Neural cell (in vitro differentiated cells): ENCODE data around the gene SNX33.

Source experiments
- EP300 ChIP-seq: fragments of 450-650 bp; conservative IDR thresholded peaks from 2 replicates; pipeline ENCODE4 v1.6.1; 2014; ENCODE audit warnings: antibody characterized with exemption, mild to moderate bottlenecking, moderate library complexity; ENCODE audit not compliant: poor library complexity, severe bottlenecking
- MXI1 ChIP-seq: fragments of 450-650 bp; conservative IDR thresholded peaks from 2 replicates; pipeline ENCODE4 v1.6.1; 2014; ENCODE audit warnings: antibody characterized with exemption, mild to moderate bottlenecking; ENCODE audit not compliant: poor library complexity, severe bottlenecking
- TF ChIP-seq, protein P1 (sequence below): fragments of 450-650 bp; IDR thresholded peaks from 2 replicates; pipeline ENCODE4 v1.5.1; 2014; ENCODE audit warnings: antibody characterized with exemption, mild to moderate bottlenecking, moderate library complexity; ENCODE audit not compliant: poor library complexity, severe bottlenecking
- TF ChIP-seq, protein P2 (sequence below): IDR thresholded peaks from 2 replicates; pipeline ENCODE4 v1.6.1; 2012; ENCODE audit warnings: borderline replicate concordance

DNA sequence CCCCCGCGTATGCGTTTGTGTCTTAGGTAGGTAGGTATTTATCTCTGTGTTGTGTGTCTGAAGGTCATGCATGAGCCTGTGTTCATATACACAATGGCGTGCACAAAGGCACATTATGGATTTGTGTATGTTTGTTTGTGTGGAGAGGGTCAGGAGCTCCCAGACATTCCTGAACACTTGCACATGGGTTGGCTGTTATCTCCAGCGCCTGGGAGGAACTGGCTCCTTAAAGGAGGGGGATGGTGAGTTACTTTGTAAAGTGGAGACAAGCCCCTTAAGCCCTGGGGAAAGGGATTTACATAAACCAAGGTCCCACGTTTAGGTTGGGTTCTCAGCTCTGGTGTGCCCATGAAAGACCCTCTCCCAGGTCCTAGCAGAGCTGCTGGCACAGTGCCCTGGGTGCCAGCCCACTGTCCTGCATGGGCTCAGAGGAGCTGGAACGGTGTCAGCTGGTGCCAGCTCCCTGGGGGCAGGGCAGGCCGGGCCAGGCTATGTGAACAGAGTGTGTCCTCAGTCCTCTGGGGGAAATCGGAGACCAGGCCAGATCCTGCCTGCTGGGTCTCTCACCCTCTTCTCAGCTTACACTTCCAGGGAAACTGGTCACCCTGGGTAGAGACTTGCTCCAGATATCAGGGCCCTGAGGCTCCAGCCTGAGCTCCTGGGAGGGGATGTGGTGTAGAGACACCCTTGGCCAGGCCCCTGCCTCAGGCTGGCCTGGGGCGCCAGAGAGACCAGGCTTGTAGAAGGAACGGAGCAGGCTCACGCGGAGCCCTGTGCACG lies 25.1 kb downstream of the SNX33 start:
- TF ChIP-seq, protein P1, sequence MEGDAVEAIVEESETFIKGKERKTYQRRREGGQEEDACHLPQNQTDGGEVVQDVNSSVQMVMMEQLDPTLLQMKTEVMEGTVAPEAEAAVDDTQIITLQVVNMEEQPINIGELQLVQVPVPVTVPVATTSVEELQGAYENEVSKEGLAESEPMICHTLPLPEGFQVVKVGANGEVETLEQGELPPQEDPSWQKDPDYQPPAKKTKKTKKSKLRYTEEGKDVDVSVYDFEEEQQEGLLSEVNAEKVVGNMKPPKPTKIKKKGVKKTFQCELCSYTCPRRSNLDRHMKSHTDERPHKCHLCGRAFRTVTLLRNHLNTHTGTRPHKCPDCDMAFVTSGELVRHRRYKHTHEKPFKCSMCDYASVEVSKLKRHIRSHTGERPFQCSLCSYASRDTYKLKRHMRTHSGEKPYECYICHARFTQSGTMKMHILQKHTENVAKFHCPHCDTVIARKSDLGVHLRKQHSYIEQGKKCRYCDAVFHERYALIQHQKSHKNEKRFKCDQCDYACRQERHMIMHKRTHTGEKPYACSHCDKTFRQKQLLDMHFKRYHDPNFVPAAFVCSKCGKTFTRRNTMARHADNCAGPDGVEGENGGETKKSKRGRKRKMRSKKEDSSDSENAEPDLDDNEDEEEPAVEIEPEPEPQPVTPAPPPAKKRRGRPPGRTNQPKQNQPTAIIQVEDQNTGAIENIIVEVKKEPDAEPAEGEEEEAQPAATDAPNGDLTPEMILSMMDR, result no peak
- TF ChIP-seq, protein P2, sequence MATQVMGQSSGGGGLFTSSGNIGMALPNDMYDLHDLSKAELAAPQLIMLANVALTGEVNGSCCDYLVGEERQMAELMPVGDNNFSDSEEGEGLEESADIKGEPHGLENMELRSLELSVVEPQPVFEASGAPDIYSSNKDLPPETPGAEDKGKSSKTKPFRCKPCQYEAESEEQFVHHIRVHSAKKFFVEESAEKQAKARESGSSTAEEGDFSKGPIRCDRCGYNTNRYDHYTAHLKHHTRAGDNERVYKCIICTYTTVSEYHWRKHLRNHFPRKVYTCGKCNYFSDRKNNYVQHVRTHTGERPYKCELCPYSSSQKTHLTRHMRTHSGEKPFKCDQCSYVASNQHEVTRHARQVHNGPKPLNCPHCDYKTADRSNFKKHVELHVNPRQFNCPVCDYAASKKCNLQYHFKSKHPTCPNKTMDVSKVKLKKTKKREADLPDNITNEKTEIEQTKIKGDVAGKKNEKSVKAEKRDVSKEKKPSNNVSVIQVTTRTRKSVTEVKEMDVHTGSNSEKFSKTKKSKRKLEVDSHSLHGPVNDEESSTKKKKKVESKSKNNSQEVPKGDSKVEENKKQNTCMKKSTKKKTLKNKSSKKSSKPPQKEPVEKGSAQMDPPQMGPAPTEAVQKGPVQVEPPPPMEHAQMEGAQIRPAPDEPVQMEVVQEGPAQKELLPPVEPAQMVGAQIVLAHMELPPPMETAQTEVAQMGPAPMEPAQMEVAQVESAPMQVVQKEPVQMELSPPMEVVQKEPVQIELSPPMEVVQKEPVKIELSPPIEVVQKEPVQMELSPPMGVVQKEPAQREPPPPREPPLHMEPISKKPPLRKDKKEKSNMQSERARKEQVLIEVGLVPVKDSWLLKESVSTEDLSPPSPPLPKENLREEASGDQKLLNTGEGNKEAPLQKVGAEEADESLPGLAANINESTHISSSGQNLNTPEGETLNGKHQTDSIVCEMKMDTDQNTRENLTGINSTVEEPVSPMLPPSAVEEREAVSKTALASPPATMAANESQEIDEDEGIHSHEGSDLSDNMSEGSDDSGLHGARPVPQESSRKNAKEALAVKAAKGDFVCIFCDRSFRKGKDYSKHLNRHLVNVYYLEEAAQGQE, result no peak
- TF ChIP-seq MXI1 (no peak), EP300 (no peak)
